ENCODE data around the gene CCDC201.

Gene CCDC201, protein sequence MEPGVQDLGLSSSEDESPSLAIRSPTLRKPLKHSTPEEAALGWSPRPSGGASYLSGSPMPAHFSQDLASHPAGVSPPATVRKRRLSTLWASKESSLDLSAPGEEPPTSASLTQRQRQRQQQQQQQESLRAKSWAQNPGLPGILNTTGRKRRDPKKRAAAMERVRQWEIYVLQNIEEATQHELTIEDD

DNA sequence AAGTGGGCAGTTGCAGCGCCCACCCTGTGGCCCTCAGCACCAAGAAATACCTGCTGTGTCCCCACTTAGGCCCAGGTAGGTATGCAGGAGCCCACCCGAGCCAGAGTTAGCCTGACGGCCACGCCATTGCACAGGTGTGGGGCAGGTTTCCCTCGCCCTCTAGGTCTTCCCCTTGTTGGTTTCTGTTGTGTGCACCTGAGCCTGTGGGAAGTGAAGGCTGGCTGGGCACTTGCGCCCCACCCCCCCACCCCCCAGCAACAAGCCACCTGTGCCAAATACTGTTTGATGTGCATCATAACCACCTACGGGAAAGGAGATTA, at the start of gene CCDC201:
TSS of gene CCDC201 (minus strand) at position 48 of the 320 bp plus-strand sequence. CDS start 75 bp downstream, outside the sequence.
- DNase-seq: no peak
- no peak for ATAC-seq

DNA sequence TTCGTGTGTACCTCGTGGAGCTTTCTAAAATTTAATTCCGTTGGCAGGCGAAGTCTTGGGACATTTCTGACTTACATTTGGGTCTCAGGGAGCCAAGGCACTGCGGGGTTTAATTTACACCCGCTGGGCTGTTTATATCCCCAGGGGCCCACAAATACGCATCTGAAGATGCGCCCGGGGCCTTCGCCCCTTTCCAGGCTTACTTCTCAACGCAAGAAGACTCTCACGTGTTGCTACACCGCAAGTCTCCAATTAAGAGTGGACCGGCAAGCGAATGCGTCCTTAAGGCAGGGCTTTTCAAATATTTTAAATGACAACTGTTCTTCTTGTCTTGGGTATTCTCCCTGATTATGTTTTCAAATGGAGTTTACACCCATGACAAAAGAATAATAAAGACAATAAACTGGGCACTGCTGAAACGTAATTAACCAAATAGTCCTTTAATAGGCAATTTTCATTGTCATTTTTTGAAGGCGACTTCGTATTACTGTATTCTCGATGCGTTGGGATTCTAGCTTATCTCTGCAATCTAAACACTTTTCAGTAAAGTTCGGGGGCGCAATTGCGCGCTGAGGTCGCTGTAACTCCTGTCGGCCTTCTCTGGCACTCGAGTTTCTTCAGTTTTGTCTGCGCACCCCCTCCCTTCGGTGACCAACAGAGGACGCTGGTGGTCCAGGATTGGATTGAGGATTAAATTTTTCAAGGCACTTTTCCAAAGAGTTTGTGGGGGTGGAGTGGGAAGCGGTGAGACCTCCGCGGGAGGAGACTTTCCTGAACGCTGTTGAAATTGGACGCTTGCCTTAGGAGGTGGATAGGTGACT, 49.0 kb upstream of the CCDC201 start:
- DNase-seq: peak; percentile 21
- ATAC-seq: no peak

DNA sequence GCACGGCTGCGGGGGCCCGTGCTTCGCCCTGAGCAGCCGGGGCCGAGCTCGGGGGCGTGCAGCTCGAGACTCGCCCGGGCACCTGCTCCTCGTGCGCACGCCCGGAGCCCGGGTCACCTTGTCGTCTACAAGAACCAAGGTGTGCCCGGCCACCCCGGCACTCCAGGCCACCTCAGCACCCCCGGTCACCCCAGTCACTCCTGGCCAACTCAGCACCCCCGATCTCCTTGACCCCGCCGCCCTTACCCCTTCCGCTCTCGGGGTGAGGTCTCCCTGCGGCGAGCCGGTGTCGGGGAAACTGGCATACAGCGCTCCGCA, 48.5 kb upstream of the CCDC201 start:
- DNase-seq (no peak), ATAC-seq (no peak)

DNA sequence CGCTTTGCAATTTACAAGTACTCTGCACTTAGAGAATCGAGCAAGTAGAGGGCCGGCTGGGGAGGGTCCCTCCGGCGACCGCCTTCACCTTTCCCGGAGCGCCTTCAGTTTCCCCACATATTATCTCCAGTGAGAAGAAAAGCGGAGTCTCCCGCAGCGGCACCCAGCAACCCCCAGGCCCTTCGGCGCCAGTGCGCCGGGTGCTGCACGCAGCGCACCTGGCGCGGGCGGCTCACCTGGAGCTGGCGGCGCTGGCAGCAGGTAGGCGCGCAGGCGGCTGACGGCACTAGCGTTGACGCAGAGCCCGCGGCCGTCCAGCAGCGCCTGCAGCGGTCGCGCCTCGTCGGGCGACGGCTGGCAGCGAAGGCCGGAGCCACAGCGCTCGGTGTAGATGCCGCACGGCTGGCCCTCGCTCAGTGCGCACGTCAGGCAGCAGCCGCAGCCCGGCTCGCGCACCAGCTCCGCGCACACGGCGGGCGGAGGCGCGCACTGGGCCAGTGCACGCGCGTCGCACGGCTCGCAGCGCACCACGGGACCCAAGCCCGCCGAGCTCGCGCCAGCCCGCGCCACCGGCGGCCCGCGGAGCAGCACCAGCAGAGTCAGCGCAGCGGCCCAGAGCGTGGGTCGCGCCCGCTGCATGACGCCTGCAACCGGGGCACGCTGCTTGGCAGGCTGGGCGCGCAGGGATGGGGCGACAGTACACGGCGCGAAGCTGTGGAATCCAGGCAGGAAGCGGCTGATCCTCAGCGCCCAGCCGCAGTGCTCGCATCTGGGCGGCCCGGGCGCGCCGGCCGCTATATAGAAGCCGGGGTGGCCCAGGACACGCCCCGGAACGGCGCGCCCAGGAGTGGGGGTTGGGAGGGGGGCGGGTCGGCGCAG, 47.9 kb upstream of the CCDC201 start, which contains the start of gene IGFBP3:
TSS of gene IGFBP3 (minus strand) at position 771 of the 879 bp plus-strand sequence. CDS start at position 639, 132 bp downstream.
- ATAC-seq (no peak), DNase-seq (peak; percentile 10)

DNA sequence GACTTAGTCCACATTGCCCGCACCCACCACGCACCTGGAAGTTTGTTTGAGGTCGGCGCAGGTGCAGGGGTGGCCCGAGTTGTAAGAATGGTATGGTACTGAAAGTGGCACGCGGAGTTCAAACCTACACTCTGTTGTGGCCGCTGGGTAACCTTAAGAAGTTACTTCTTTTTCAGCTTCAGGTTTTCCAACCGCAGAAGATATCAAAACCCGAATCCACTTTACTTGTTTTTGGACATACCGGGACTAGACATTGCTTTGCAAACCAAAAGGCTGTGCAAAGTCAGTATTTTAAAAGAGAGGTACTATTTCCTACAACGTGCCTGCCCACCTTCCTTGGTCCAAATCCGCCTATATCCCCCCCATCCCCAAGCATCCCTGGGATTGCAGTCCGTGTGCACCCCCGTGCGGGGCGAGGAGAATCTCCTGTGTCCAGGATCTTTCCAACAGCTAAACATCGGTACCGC, 47.1 kb upstream of the CCDC201 start:
- no peak for ATAC-seq
- DNase-seq: no peak

DNA sequence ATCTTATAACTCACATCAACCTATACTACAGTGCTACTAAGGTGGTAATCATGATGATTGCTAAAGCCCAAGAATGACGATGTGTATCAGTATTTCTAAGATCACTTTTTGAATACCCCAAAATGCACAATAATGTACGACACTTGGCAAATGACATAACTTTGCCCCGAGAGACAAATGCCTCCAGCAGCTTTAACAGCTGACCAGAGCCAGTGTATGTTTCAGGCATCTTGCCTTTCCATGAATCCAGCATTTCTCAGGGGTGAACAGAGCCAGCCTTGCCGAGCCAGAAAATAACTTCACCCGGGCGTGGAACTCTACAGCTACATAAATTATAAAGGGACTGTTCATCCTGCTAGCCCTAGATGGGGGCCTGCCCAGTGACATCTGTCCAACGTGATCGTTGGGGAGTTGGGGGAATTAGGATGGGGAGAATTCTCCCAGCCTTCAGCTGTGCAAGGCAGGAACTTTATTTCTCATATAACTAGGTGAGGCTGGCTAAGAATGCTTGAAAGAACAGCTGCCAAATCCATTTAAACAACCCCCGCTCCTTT, 46.4 kb upstream of the CCDC201 start:
- no peak for ATAC-seq
- no peak for DNase-seq

DNA sequence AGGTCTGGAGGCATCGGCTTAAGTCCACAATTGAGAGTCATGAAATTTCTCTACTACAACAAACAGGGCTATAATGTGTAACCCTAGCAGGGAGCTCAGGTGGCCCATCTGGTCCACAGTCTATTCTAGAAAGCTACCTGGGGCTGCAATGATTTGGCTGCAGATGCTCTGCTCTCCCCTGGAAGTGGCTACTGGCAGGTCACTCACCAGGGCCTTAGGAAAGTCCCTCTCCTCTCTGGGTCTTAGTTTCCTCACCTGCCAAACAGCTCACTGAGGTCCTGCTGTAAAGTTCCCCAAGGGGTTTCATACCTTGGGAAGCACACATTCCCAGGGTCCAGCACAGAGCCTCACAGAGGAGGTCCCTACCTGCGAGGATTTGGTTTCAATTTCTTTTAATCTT, 45.7 kb upstream of the CCDC201 start:
- ATAC-seq (no peak), DNase-seq (no peak)

DNA sequence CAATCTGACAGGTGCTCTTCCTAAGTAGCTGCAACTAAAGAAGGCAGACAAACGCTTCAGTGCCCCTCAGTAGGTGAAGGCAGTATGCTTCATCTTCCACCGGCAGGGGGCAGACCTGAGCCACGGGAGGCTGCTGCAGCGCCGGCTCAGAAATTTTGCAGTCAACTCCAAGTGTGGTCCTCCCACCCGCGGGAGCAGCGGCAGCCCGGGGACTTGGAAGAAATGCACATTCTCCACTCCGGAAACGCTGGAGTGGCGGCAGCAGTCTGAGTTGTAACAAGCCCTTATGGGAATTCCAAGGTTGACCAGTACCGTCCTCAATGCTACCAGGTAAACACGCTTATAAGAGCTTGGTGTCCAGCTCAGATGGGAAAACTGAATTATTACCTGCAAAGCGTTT, 44.8 kb upstream of the CCDC201 start:
- DNase-seq (peak; percentile 86), ATAC-seq (peak; percentile 33)

DNA sequence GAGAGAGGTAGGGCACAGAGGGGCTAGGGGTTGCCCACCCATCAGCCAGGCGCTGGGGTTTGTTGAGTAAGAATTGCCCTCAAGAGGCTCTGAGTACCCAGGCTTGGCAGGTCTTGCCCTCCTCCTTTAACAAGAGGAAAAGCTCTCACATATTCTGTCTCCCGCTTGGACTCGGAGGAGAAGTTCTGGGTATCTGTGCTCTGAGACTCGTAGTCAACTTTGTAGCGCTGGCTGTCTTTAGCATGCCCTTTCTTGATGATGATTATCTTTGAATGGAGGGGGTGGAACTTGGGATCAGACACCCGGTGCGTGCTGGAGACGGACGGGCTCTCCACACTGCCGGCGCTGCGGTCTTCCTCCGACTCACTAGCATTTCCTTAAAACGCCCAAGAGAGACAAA, 44.2 kb upstream of the CCDC201 start:
- no peak for DNase-seq
- ATAC-seq: no peak

DNA sequence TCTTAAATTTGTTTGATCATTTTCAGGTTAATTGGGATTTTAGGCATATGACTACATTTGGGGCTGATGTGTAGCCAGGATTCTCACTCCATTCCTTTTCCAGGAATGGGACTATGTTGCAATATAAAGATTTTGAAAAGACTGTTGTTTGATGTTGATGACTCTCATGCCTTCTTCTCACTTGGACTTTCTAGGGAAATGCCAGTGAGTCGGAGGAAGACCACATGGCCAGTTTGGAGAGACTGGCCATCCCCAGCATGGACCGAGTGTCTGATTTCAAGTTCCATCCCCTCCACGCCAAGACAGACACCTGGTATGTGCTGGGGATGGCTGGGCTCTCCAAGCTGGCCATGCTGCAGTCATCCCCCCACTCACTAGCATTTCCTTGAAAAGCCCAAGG, 42.7 kb upstream of the CCDC201 start:
- ATAC-seq (no peak), DNase-seq (no peak)

DNA sequence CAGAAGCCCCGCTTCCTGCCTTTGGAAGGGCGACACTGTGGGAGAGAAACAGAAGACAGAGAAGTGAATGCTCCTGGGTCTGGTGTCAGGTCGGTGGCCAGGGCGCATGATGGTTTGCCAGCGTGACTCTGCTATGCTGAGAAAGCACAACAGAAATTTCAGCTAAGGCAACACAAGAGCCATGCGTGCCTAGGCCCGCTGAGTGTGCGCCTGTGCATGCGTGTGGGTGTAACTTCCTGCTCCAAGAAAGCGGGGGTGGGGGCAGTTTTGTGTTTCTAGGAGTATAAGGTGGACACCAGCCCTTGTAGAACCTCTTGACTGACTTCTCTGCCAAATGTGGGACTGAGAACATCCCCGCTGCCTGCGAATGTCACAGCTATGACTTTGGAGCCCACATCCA, 42.0 kb upstream of the CCDC201 start:
- DNase-seq (no peak), ATAC-seq (no peak)

DNA sequence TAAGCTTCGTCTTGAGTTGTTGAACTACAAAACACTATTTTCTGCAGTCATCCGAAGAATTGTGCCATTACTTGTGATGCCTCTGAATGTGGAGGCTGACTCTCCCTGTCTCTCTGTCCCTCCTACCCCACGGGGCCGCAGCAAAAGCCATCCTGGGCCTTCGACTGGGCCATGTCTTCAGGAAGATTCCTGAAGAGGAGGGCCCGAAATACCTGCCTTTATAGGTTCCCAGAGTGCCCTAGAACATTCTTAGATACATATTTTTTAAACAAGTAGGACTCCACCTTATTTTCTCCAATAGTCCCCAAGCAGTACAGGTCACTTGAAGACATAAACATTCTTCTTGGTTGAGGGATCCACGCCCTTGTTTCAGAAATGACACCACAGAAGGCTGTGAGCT, 40.1 kb upstream of the CCDC201 start:
- ATAC-seq (no peak), DNase-seq (no peak)

DNA sequence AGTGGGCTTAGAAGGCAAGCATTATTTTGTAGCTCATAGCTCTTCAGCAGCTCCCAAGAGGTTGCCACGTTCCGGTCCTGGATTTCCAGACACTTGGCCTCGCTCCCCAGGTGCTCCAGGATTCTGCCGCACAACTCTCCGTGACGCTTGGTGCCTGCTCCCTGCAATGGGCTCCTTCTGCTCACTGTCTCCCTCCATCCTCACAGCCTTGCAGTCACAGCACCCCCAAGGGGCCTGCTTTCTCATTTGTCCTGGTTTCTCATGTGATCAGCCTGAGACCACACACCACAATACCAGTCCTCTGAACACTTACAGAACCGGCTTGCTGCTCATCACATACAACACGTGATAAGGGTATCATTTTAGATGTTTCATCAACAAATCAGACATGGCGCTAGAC, 38.4 kb upstream of the CCDC201 start:
- ATAC-seq: no peak
- no peak for DNase-seq

DNA sequence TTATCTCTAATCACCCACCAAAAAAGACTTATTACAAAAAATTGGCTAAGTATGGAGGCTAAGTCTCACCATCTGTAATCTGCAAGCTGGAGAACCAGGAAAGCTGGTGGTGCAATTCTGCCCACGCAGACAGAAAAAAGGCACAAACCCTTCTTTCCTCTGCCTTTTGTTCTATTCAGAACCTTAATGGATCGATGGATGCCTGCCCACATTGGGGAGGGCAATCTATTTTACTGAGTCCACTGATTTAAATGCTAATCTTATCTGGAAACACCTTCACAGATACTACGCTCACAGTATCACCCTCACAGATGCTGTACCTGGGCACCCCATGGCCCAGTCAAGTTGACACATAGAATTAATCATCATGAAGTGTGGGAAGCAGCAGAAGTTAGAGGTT, 38.0 kb upstream of the CCDC201 start:
- ATAC-seq: no peak
- DNase-seq: no peak

DNA sequence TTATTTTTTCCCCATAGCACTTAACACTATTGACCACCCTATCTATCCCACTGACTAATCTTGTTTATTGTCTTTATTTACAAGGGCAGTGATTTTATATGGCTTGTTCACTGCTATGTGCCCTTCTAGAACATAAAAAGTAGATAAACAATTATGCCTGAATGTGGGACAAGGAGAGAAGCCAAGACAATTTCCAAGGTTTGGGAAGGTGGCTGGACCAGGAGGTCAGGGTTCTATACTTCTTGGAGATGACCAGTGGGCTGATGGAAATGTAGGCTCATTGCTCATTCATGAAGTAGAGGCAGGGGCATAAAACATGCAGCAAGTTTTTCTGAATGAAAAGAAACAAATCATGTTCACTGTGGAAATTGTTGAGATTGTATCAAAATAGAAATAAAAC, 36.7 kb upstream of the CCDC201 start:
- DNase-seq: no peak
- ATAC-seq: no peak

DNA sequence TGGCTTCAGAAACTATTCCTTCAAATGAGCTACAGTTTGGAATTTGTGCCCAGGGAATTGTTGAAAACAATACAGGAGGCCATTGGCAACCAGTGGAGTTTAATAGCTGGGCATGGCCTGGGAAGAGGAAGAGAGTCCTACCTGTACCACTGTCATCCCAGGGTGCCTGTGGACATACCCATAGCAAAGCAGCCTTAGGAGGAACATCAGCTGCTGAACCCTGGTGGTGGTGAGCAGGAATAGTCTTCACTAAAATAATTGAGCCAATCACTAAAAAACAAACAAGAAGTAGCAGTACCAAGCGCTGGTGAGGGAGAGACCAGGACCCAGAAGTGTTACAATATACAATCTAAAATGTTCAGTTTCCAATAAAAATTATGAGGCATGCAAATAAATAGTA, 29.9 kb upstream of the CCDC201 start:
- DNase-seq: no peak
- no peak for ATAC-seq

DNA sequence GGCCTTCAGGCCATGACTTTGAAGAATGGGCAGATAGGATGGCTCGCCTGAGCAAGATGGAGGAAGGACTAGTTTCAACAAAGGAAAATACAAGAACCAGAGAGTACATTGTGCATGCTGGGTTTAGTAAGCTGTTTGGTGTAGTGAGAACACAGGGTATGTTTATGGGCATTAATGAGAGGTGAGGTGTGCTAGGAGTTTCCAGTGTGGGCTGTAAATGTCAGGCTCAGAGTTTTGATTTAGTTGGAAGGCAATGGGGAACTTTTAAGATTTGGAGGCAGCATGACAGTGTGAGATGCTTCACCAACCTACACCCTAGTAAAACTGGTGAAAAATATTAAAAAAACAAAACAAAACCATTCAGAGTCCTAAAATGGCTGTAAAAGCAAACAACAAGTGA, 28.7 kb upstream of the CCDC201 start:
- DNase-seq (no peak), ATAC-seq (no peak)

DNA sequence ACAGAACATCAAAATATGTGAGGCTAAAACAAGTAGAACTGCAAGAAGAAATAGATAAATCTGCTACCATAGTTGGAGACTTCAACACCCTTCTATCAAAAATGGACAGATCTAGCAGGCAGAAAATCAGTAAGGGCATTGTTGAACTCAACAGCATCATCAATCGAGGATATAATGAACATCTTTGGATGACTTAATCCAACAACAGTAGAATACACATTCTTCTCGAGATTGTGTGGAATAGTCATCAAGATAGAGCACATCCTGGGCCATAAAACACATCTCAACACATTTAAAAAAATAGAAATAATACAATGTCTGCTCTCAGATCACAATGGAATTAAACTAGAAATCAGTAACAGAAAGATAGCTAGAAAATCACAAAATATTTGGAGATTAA, 25.3 kb upstream of the CCDC201 start:
- no peak for DNase-seq
- no peak for ATAC-seq

DNA sequence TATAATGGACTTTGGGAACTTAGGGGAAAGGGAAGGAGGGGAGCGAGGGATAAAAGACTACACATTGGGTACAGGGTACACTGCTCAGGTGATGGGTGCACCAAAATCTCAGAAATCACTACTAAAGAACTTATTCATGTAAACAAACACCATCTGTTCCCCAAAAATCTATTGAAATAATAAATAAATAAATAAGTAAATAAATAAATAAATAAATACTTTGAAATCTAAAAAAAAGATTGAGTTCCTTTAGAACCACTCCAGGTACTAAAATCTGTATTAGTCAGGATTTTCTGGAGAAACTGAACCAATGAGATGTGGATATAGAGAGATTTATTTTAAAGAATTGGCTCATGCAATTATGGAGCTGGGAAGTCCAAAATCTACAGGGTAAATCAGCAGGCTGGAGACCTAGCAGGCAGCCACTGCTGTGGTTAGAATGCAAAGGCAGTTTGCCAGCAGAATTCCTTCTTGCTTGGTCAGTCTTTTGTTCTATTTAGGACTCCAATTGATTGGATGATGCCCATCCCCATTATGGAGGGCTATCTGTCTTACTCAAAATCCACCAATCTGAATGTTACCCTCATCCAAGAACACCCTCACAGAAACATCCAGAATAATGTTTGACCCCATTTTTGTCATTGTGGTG, 24.3 kb upstream of the CCDC201 start:
- ATAC-seq: no peak

DNA sequence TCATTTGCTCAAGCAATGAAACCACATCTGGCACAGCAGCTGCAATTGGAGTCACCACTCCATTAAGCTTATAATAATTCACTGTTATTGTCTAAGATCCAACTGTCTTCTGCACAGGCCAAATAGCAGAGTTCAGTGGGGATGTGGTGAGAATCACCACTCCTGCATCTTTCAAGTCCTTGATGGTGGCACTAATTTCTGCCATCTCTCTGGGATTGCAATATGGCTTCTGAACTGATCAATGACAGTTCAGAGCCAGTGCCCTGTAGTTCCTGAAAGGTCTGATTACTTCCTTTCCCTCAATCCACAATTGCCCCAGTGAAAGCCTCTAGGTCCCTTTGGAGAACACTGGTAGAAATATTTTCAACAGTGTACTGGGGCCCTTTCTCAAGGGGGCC, 21.8 kb upstream of the CCDC201 start:
- ATAC-seq: no peak
- DNase-seq: no peak

More for the DNA sequence above, 24.3 kb upstream of the CCDC201 start:
- DNase-seq: no peak

DNA sequence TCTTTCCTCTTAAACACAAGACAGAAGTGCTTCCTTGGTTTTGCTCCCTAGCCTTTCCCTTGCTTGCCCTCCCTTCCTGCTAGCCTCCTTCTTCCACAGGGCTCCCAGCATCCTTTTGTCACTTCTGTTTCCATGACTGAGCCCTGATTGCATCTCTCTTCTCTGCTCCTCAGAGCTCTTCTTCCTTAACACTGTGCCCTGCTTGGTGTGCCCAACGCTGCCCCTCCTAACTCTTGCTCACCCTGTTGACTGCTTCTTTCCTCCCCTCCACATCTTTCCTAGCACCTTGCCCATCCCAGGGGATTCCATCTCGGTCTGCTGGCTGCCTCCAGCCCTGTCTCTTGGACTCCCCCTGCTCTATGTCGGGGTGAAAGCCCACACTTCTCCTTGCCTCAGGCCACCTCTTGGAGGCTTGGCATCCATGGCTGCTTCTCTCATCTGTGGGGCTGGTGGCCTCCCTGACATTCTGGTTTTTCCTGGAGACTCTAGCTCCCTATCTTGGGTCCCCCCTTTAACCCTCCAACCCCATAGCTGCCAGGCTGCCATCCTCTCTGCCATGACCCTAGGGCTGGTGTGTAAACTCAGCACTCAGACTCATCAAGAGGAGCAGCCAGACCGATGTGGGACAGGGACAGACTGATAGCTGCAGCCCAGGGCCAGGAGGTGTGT, 21.2 kb upstream of the CCDC201 start:
- DNase-seq (no peak), ATAC-seq (no peak)

All from stimulated activated naive CD8-positive, alpha-beta T cell treated with anti-CD3 and anti-CD28 coated beads, Interleukin-15, Interleukin-2, amounts not matched to agents 100 U/mL and 50 U/mL, for 24 hours (primary cell).